Fibroblast of lung (primary cell): ENCODE measurements around the gene KCNG3. TPM values are rescaled to one million over a fixed set of nuclear protein-coding genes. Genes with fewer than 3 reads are reported as not detected.
A peak's percentile ranks its signal among the peaks of the same experiment; 100 is the strongest.

Experiments used
- DNase-seq, 2 donors: peaks; one replicate each; pipeline versions ENCODE4 v3.0.0 to v3.0.0-alpha.2; 2010; ENCODE audit warnings: low read depth in 2 of 2
- H2AFZ ChIP-seq: 2 replicates; pipeline ENCODE4 v1.5.1; 2012; ENCODE audit warnings: low read length, control low read depth, inconsistent platforms
- H3K27ac ChIP-seq: 2 replicates; pipeline ENCODE4 v1.5.1; 2011; ENCODE audit warnings: low read length, control low read depth; ENCODE audit not compliant: insufficient read depth
- H3K27me3 ChIP-seq: 2 replicates; pipeline ENCODE4 v1.5.1; 2011; ENCODE audit warnings: mild to moderate bottlenecking, low read length; ENCODE audit not compliant: control insufficient read depth, insufficient read depth
- H3K36me3 ChIP-seq: 2 replicates; pipeline ENCODE4 v1.5.1; 2011; ENCODE audit warnings: low read length; ENCODE audit not compliant: control insufficient read depth, insufficient read depth
- H3K4me1 ChIP-seq: 2 replicates; pipeline ENCODE4 v1.5.1; 2011; ENCODE audit warnings: low read length; ENCODE audit not compliant: control insufficient read depth, insufficient read depth; ENCODE audit errors: extremely low read depth
- H3K4me2 ChIP-seq: 2 replicates; pipeline ENCODE4 v1.5.1; 2011; ENCODE audit warnings: low read length, control low read depth; ENCODE audit not compliant: insufficient read depth; ENCODE audit errors: extremely low read depth
- H3K4me3 ChIP-seq, 4 experiments: fragments of 200-600 bp in 1 of 4; sonication (generic) in 1 of 4; replicated peaks in 1 of 4; 2 replicates each; pipeline ENCODE4 v1.5.1; 2011 to 2016; ENCODE audit warnings: low read length in 4 of 4, low read depth in 3 of 4, mild to moderate bottlenecking in 3 of 4, control low read depth in 2 of 4, inconsistent platforms in 1 of 4, mixed read lengths in 1 of 4; ENCODE audit not compliant: insufficient read depth in 1 of 4; ENCODE audit errors: control extremely low read depth in 1 of 4
- H3K79me2 ChIP-seq: 2 replicates; pipeline ENCODE4 v1.5.1; 2012; ENCODE audit warnings: mild to moderate bottlenecking, low read length, inconsistent platforms; ENCODE audit not compliant: control insufficient read depth, insufficient read depth
- H3K9ac ChIP-seq: 2 replicates; pipeline ENCODE4 v1.5.1; 2011; ENCODE audit warnings: mild to moderate bottlenecking, low read length, control low read depth; ENCODE audit not compliant: insufficient read depth
- H3K9me3 ChIP-seq: 2 replicates; pipeline ENCODE4 v1.5.1; 2012; ENCODE audit warnings: low read depth, low read length; ENCODE audit not compliant: control insufficient read depth, insufficient read depth
- H4K20me1 ChIP-seq: 2 replicates; pipeline ENCODE4 v1.5.1; 2011; ENCODE audit warnings: low read length; ENCODE audit not compliant: control insufficient read depth, insufficient read depth; ENCODE audit errors: extremely low read depth
- CTCF ChIP-seq, 2 donors: IDR thresholded peaks in 1 of 2; conservative IDR thresholded peaks in 1 of 2; 1 replicate in 1 of 2; 2 replicates in 1 of 2; pipeline ENCODE4 v1.5.1; 2011 to 2012; ENCODE audit warnings: low read length in 2 of 2, control low read depth in 1 of 2, inconsistent platforms in 1 of 2, low read depth in 1 of 2, mild to moderate bottlenecking in 1 of 2
- EZH2 ChIP-seq: IDR thresholded peaks from 2 replicates; pipeline ENCODE4 v1.5.1; 2012; ENCODE audit warnings: low read length, control low read depth, mild to moderate bottlenecking; ENCODE audit errors: missing control alignments
- polyA plus RNA-seq, 2 donors: library from polyadenylated mRNA; depleted of rRNA in 1 of 2; stranded (reverse) in 1 of 2; unstranded in 1 of 2; fragments of >200 nt; gene quantifications; 2 replicates each; pipeline ENCODE4 v1.2.1, GENCODE V29; 2011 to 2012; ENCODE audit warnings: missing spikeins in 1 of 2
- total RNA-seq: library from RNA; depleted of rRNA; stranded (reverse); fragments of >200 nt; gene quantifications from 2 replicates; pipeline ENCODE4 v1.2.1, GENCODE V29; 2014

Gene KCNG3
- total and polyA plus RNA-seq, 2 donors (not counting 1 experiment from before 2014, with no cell fraction given), result 0.01 TPM; not detected in 1

GRCh38 chr2:42450136-42450535 lies 43.6 kb downstream of the KCNG3 start:
- no peak overlapping the region for H3K4me2 ChIP-seq
- H3K4me3 ChIP-seq, result no peak overlapping the region
- no peaks in the 10 kb centered on the region for H3K27me3 ChIP-seq
- H3K4me1 ChIP-seq, result no peaks in the 10 kb centered on the region
- H3K27ac ChIP-seq, result no peak overlapping the region
- H3K9me3 ChIP-seq, result no peaks in the 10 kb centered on the region
- H2AFZ ChIP-seq, result no peak overlapping the region
- H3K36me3 ChIP-seq, result no peaks in the 10 kb centered on the region
- H3K9ac ChIP-seq, result no peak overlapping the region
- H3K79me2 ChIP-seq, result no peaks in the 10 kb centered on the region
- no peak for TF ChIP-seq CTCF (conservative IDR thresholded peaks at IDR 0.05 in 1 of 2, IDR thresholded peaks at IDR 0.05 in 1 of 2; ENCODE audit: low read depth in 1 of 2, low read length in 2 of 2)
- no peak for TF ChIP-seq EZH2
- H4K20me1 ChIP-seq, result no peaks in the 10 kb centered on the region
- peak in 1 of 2 donors; percentile 73 for DNase-seq

GRCh38 chr2:42449163-42450087 lies 44.4 kb downstream of the KCNG3 start:
- Histone ChIP-seq H2AFZ (no peak overlapping the region), H3K9me3 (no peaks in the 10 kb centered on the region), H3K4me2 (no peak overlapping the region), H3K27ac (no peak overlapping the region), H3K36me3 (no peaks in the 10 kb centered on the region), H3K4me3 (no peak overlapping the region), H3K27me3 (no peaks in the 10 kb centered on the region), H3K9ac (no peak overlapping the region), H3K4me1 (no peaks in the 10 kb centered on the region), H3K79me2 (no peaks in the 10 kb centered on the region), H4K20me1 (no peaks in the 10 kb centered on the region)
- TF ChIP-seq EZH2 (no peak), CTCF (conservative IDR thresholded peaks at IDR 0.05 in 1 of 2, IDR thresholded peaks at IDR 0.05 in 1 of 2; ENCODE audit: low read depth in 1 of 2, low read length in 2 of 2) (no peak)
- no peak for DNase-seq

- H4K20me1 ChIP-seq, result no peaks in the 10 kb centered on the region
- no peak for DNase-seq
- H3K27ac ChIP-seq, result no peak overlapping the region
- no peak overlapping the region for H3K4me3 ChIP-seq
- TF ChIP-seq CTCF (conservative IDR thresholded peaks at IDR 0.05 in 1 of 2, IDR thresholded peaks at IDR 0.05 in 1 of 2; ENCODE audit: low read depth in 1 of 2, low read length in 2 of 2) (no peak), EZH2 (no peak)
- no peaks in the 10 kb centered on the region for H3K9me3 ChIP-seq
- H3K27me3 ChIP-seq, result no peaks in the 10 kb centered on the region
- H3K4me2 ChIP-seq, result no peak overlapping the region
- H2AFZ ChIP-seq, result no peak overlapping the region
- H3K36me3 ChIP-seq, result no peaks in the 10 kb centered on the region
- no peaks in the 10 kb centered on the region for H3K4me1 ChIP-seq
- H3K9ac ChIP-seq, result no peak overlapping the region
- H3K79me2 ChIP-seq, result no peaks in the 10 kb centered on the region
These were observed 45.6 kb downstream of the KCNG3 start for GRCh38 chr2:42448163-42448562.
